CD4-positive, alpha-beta T cell treated with Interleukin-15 for 1 hour (primary cell): ENCODE measurements around the gene PPARA.

Experiments used
- DNase-seq: peaks from one replicate; pipeline ENCODE4 v3.0.0-alpha.2; 2020

PPARA gene

DNA sequence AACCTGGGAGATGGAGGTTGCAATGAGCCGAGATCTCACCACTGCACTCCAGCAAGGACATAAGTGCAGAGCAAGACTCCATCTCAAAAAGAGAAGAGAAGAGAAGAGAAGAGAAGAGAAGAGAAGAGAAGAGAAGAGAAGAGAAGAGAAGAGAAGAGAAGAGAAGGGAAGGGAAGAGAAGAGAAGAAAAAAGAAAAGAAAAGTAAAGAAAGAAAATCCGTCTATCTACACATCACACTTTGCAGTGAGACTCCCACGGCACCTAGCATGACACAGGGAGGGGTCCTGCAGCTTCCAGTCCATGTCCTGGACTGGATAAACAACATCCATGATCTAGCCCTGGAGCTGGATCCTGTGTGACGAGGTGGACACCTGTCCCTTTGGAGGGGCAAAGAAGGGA, 4.0 kb upstream of the PPARA start:
- no peak for DNase-seq

DNA sequence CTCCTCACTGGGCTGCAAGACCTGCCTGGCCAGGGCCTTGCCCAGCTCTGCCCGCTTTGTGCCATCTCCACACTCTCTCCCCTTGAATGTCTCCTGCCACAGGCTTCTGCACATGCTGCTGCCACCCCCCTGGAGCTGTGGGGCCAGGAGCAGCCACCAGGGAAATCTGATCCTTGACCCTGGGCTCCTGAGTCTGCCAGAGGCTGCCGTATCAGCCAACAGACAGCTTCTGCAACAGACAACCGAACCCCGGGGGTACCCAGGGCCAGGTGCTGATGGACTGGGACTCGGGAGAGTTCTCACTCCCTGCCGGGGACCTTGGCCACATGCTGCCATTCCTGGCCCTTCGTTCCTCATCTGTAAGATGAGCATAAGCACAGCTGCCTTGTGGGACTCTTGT, 3.3 kb upstream of the PPARA start:
- no peak for DNase-seq

DNA sequence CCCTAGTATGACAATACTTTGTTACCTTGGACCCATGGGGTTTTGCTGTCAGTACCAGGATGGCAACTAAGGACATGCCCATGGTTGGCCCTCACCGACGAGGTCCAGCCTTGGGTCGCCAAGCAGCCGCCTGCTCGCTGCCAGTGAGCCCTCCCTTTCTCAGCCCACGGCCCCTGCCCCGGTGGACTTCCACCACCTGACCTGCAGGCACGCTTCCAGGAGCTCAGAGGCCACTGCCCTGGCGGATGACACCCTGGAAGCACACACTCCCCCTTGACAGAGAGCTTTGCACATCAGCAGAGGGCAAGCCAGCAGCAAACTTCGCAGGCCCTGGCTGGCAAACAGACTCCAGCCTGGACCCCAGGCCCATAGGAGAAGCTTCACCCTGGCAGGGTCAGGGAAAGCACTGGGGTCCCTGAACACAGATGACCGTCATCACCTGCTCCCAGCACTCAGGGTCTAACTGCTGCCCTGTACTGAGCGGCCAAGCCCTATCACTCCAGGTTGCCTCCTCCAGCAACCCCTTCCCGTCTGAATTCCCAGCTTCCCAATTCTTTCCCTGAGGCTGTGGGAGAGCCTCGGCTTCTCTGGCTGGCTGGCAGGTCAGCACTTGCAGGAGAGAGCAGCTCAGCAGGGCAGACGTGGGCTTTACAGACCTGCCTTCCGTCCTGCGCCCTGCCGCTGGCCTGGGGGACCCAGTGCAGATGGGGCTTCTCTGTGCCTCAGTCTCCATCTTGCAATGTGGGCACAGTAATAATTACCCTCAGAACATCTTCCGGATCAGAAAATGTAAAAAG, 2.7 kb upstream of the PPARA start:
- DNase-seq = peak; percentile 9

DNA sequence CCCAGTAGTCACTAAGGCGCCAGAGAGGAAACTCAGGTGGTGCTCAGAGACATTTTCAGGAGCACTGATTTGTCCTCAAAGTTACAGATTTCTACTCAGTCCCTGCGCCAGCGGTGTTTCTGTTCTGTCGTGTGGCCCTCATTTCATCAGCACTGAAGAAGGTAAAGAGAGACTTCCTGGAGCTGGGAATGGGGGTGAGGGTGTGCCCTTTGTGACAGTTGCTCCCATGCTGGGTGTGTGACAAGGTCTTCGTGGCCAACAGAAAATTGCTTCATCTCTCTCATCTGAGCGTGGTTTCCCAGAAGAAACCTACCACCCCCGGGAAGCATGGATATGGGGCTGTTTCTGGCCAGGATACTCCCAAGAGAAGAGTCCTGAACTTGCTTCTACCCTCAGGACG, 2.0 kb upstream of the PPARA start:
- peak; percentile 9 for DNase-seq

DNA sequence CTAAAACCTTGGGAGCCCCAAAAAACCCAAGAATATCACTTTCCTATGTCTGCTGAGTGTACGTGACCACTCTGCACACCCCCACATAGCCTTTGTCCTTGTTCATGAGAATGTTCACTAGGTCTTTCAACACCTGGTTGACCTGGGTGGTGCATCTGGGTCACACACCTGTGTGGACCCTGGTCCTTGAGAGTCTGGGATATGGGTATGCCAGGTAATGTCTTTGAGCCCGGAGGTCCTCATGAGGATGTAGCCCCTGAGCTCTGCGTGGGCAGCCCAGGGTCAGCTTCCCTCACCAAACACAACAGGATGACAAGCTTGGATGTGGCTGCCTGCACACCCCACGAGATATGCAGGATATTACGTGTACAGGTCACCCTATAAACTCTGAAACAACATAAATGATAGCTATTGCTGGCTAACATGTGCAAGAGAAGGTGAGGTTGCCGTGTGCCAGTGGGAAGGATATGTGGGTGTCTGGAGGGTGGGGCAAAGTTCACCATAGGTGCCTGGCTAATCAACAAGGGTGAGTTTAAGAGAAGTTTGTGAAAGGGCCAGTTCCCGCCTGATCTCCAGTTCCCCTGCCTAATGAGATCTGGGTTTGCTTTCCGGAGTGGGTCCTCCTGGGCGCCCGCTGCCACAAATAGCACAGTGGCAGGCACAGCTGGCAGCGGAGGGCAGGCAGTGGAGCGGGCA, 1.4 kb upstream of the PPARA start:
- peak; percentile 15 for DNase-seq

DNA sequence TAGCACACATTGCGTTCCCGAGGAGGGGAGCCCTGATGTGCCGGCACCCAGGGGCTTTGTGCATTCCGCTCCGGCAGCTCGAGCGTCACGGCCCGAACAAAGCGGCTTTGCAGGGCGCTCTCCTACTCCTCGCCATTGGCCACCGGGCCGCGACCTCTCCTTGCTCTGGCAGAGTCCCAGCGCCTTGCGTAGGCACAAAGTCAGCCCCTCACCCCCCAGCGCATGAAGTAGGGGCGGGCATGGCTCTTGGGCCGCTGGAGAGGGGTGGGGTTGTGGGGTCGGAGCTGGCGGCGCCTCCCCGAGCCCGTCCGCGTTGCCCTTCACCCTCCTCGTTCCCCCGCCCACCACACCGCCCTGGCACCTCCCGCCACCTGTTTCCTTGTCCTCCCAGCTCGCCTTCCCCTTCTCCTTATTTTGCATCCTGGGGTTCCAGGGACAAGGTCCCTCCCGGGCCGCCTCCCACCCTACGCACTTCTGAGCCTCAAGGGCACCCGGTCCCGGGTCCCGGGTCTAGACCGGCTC, 753 bp upstream of the PPARA start:
- no peak for DNase-seq

DNA sequence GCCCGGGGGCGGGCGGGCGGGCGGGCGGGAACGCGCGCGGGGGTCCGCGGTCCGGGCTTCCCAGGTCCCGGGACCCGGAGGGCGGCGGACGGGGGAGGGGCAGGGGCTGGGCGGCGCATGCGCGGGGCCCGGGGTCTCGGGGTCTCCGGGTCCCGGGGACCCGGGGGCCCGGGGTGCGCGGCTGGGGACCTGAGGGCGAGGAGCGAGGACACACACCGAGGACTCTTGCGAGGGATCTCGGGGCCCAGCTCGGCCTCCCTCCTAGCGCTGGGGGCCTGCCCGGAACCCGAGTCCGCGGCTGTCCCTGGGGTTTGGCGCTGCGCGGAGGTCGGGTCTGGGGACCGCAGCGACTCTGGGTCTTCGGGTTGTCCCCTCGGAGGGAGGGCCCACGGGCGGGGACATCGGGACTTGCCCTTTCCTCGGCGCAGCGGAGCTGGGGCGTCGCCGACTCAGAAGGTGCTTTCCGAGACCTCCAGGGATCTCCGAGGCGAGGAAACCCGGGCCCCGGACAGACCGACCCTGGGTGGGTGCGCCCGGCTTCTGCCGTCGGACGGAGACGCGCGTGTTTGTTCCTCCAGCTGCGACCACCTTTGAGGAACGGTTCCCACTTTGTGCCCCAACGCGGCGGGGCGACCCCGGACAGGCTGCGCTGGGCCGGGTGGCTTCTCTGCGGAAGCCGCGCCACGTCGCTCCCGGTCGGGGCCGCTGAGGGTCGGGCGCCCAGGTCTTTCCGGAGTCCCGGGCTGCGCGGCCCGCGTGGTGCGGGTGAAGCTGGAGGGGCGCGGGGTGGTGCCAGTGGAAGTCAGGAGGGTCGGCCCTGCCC, 540 bp downstream of the PPARA start:
- peak; percentile 60 for DNase-seq

DNA sequence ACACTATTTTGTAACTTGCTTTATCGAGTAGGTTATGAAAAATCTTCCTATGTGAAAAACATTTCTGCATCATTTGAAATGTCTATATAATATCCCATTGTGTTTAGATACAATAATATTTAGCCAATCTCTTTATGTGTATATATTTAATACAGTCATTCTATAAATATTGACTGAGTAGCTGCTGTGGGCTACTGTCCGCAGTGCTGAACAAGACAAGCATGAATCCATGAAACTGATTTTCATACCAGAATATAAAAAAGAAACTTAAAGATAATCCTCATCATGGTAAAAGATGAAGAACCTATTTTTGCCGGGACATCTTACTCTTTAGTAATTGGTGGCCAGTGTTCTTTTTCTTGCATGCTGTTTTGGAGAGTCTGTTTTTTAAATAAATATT, 3.6 kb downstream of the PPARA start:
- DNase-seq = no peak

DNA sequence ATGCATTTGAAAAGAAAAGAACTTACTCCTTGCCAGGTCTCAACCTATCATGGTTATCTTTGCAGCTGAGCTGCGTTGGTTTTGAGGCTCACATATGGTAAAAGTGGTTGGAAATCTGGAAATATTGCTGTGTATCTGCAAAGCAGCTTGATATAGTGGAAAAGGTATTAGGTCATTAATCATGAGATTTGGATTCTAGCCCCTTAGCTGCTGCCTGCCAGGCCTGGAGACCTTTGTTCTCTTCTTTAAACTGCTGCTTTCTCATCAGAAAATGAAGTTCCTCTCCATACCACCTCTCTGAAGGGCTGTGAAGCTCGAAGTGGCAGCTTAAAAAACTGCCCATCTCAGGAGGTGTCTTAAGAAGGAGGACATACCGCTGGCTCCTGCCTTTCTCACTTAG, 5.7 kb downstream of the PPARA start:
- DNase-seq = no peak

DNA sequence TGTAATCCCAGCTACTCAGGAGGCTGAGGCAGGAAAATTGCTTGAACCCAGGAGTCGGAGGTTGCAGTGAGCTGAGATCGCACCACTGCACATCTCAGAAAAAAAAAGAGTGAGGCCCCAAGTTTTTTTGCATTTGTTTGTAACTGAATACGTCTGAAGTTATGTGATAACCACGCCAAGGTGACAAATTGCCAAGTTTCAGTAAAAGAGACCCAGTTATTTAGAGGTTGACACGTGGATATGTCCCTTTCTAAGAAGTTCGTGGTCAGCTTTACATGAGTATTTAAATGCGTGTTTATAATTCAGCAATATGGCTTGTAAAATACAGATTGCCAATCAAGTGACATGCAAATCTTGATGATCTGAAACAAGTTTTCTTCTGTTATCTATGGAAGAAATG, 8.0 kb downstream of the PPARA start:
- DNase-seq = no peak

DNA sequence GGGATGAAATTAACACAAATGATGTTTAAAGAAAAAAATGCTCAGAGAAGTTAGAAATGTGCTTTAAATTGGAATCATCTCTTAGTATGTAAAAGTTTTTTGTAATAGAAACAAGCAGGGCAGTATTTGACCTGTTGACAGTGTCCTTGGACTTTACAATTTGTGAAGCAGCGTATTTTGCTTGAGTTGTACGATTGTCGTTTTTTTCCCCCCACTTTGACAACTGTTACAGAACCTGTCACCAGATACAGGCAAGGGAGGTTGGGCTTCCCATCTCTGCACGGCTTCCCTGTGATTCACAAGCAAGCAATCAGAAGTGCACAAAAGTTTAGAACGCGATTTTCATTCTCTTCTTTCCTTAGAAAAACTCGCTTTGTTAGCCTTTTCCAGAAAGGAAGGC, 8.9 kb downstream of the PPARA start:
- no peak for DNase-seq

DNA sequence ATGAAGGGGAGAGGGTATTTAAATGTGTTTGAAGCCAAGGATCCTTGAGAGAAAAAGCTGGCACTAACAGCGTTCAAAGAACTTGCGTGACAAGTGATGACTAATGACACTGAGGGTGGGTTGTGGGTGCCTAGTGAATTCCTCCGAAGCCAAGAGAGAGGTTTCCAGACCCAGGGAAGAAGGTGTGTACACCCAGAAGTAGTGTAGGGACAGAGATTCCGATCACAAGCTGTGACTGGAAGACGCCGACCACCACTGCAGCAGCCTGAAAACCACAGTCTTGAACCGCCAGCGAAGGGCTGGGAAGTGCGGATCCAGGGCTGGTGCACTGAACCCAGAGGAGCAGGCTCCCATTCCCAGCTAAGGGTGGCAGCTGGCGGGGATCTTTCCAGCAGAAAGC, 9.5 kb downstream of the PPARA start:
- no peak for DNase-seq

DNA sequence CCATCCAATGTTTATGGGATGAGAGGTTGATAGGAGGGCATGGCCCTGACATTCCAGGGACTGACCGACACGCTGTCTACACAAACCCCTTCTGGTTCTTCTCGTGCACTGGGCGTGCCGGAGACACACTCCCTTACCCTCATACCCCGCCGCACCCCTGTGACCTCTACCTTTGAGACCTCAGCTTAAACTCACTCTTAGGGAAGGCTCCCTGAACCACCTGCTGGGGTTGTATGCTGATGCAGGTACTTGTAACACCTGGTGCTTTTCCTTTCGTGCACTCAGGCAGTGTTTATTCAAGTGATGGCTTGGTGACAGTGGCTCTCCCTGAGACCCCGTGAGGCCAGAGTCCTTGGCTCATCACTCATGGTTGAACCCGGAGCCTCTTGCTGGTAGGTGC, 12.0 kb downstream of the PPARA start:
- no peak for DNase-seq

DNA sequence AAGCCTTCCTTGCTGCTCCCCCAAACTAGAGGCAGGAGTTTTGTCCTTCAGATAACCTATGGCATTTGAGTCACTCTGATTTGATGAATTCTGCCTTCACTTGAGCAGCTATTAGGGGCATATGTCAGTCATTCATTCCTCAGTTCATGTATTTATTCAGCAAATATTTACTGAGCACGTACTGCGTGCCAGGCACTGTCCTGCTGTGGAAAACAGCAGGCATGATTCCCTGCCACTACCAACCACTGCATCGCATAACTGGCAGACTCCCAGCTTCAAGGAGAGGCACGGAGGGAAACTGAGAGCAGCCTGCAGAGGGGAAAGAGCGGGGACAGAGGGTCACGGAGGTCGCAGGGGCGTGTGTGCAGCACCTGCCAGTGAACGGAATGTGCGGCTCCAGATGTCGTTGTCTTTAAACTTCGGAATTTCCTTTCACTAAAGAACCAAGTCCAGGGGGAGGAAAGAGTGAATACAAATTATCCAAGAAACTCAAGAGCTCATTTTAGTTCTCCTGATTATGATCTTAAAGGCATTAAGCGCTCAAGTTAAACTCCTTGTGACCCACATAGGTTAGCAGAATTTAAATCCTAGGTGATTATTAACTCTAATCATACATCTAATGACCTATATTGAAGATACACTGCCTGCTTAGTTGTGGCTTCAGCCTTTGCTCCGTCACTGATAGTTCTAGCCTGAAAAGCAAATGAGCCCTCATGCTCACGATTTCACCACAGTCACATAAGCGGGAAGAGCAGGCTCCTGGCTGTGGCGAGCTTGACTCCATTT, 12.6 kb downstream of the PPARA start:
- no peak for DNase-seq

DNA sequence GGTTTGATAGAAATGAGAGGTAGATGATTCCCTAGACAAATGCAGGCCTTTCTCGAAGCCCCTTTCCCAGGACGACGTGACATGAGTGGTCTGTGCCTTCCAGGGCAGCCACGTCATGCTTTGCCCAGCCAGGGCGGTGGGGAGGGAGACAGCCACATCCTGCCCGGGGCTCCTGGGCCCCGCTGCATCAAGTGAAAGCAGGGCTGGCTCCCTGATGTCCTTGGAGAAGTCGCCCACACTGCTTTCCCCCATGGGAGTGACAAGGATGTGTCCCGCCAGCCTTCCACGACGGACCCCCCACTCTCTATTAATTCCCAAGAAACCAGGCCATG, 13.2 kb downstream of the PPARA start:
- DNase-seq = no peak

DNA sequence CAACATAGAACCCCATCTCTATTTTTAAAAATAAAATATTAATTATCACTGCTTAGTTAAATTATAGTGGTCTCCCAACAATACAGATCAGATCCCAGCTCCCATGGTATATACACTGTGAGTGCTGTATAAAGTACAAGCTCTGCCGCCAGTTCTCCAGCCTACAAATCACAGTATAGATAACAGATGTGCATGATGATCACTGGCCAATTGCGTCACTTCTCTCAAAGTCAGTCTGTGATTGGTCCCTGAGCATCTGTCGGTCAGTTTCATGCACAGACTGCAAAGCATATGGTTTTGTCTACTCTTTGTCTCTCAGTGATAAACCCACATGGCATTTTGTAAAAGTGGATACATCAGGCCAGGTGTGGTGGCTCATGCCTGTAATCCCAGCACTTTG, 15.7 kb downstream of the PPARA start:
- DNase-seq = no peak

DNA sequence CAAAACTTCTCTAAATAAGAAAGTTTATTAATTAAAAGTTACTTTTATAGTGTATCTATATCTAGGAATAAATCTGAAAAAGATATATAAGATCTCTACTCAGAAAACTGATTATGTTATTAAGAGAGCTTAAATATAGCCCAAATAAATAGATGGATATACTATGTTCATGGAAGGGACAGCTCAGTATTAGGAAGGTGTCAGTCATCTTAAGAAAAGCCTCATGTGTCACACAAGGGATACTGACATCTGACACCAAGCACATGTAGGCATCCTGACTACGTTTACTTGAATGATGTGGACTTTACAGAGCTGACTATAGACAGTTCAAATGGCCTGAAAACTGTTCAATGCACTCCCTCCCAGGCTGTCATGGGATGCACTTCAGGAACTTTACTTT, 19.3 kb downstream of the PPARA start:
- DNase-seq = no peak

DNA sequence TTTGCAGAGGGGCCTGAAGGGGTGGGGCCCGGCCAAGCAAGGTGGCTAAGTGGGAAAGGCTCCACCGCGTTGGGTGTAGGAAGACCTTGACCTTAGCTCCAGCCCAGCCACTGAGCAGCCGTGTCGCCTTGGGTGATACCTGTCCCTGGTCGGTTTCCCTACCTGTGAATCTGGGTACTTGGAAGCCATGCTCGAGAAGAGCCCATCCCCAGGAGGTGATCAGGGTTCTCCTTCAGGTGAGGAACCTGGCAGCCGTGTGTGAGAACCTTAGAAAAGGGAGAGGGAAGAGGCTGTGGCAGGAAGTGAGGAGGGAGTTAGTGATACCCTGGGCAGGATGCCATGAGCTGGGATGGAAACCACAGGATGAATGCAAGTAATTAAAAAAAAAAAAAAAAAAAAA, 21.6 kb downstream of the PPARA start:
- DNase-seq = no peak

DNA sequence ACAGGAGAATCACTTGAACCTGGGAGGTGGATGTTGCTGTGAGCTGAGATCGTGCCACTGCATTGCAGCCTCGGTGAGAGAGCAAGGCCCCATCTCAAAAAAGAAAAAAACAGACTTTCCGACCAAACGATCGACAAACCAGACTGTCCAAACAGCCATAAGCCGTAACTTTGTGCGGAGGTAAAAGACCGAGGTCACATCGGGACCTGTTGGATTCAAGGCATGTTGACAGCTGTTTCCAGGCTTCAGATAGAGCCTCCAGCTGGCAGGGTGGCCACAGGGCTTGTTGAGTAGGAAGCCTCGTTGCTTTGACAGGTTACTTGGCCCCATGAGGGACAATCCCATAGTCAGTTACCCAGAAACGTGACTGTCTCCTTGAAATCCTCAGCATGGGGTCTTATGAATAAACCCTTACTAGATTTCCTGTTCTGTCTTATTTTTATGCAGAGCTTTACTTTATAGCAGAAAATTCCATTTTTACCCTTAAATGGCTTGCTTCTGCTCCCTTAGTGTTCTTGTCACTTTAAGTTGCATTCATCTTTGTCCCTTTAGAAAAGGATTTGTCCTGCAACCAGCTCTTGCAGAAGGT, 22.3 kb downstream of the PPARA start:
- DNase-seq = no peak

DNA sequence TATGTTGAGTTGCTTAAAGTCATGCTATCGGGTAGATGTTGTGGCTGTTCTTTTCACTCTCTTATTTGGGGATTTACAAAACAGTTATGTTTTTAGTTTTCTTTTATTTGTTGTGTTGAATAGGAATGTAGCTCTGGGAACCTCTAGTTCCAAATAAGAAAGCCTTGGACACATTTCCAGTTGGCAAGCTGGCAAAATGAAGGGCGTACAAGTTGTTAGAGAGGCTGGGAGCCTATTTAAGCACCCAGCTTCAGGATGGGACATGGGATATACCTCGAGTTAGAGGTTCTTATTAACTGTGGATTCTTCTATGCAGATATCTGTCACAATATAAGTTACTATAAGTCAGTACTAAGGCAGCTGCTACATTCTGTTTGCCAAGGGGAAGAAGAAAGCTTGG, 22.8 kb downstream of the PPARA start:
- no peak for DNase-seq

DNA sequence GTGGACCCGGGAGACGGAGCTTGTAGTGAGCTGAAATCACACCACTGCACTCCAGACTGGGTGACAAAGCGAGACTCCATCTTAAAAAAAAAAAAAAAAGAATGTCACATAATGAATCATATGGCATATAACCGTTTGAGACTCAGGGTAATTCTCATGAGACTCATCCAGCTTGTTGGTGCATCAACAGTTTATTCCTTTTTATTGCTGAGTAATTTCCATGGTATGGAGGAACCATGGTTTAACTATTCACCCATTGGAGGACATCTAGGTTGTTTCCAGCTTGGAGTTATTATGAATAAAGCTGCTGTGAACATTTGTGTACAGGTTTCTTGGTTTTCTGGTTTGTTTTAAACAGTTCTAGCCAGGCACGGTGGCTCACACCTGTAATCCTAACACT, 25.3 kb downstream of the PPARA start:
- DNase-seq = no peak

DNA sequence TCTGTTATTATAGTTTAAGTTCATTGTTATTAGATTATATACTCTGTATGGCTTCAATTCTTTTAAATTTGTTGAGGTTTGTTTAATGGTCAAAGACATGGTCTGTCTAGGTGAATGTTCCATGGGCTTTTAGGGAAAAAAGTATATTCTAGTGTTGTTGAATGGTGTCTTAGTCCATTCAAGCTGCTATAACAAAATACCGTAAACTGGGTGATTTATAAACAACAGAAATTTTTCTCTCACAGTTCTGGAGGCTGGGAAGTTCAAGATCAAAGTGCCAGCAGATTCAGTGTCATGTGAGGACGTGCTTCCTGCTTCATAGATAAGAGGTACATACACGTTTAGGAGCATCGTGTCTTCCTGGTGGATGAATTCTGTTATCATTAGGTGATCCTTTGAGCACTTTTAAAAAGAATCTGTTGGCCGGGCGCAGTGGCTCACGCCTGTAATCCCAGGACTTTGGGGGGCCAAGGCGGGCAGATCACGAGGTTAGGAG, 26.2 kb downstream of the PPARA start:
- DNase-seq = no peak
